Anterior cingulate cortex (tissue), 58 donors: ENCODE data around the gene SYF2.
"Not testable (repeated sequence)": the region's sequence is repeated elsewhere in the genome, so short reads cannot be mapped to it uniquely, and the experiment has no call there.

Experiments
- DNase-seq, 58 donors: peaks; one replicate each; lab custom pipeline; 2025; lab: John Stamatoyannopoulos, UW

The SYF2 gene

DNA sequence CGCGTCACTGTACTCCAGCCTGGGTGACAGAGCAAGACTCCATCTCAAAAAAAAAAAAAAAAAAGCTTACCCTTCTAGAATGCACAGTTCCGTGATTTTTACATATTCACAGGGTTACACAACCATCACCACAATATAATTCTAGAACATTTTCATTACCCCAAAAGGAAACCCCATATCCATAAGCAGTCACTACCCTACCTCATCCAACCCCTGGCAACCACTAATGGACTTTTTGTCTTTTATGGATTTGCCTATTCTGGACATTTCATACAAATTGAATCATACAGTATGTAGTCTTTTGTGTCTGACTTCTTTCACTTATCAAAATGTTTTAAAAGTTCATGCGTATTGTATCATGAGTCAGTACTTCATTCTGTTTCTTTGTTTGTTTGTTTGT lies 22.8 kb downstream of the SYF2 start:
- DNase-seq = no peak

DNA sequence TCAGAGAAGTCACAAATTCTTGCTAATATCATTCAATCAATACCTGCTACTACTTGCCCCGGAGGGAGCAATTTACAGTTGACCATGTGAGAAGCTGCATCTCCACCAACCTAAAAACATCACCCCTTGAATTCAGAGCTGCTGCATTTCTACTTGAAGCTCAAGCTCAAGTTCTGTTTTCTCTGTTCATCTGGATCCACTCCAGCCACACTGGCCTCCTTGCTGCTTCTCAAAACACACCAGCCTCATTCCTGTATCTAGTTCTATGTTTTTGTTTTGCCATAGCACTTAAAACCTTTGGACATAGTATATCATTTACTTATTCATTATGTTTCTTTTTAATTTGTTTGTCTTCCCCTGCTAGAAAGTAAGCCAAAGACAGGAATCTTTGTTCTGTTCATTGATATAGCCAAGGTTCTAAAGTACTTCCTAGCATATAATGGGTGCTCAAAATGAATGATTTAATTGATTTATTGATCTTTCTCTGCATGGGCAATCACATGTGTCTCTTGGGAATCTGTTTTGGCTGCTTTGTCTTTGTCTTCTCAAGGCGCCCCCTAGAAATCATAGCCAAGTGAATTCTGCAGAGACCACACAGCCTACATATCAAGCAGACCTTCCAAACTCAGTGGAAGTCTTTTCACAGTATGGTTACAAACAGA lies 23.6 kb downstream of the SYF2 start:
- no peak for DNase-seq

DNA sequence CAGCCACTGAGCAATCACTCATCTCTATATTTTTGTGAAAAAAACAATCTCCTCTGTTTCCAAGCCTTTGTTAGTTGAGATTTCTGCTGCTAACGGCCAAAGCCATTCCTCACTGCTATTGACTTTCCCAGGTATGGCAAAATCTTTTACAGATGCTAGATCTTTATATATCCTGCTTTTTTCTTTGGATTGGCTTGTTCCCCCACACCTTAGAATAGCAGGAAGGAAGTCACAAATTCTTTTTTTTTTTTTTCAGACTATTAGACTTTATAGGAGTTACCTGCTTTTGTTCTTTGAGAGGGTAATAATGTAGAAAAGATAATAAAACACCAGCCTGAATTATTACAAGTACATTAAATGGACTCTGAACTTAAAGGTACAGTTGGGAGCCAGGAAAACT lies 24.2 kb downstream of the SYF2 start:
- no peak for DNase-seq

DNA sequence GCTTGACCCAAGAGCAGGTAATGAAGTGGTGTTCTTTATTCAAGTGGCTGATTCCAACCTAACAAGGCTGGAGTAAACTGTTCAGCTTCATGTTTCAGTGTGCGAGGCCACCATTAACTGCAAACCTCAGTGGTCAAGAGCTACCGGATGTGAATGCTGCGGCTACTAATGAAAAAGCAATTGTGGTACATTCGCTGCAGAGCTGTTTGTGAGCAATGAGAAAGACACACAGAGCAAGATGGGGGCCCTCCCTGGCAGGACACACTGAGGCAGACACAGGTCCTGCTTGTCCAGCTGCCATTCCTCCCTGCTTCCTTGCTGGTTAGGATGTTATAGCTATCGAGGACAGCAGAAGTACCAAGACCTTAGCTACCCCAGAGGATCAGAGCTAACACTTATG lies 26.1 kb downstream of the SYF2 start:
- DNase-seq = no peak

DNA sequence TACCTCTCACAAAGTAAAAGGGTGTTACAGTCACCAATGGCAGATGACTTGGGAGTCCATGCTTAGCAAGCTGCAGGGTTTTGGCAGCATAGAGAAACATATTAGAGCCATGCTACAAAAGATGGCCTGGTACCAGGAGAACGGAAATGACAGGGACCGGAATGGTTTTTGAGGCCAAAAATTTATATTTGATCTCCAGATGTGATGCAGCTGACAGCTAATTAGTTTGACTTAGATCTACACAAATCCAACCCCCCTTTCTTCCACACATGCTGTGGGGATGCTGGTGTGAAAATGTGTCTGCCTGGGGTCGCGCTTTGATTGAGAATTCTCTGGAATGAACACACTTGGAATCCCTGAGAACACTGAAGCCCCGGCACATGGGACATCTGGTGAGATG lies 26.5 kb downstream of the SYF2 start:
- DNase-seq = no peak

DNA sequence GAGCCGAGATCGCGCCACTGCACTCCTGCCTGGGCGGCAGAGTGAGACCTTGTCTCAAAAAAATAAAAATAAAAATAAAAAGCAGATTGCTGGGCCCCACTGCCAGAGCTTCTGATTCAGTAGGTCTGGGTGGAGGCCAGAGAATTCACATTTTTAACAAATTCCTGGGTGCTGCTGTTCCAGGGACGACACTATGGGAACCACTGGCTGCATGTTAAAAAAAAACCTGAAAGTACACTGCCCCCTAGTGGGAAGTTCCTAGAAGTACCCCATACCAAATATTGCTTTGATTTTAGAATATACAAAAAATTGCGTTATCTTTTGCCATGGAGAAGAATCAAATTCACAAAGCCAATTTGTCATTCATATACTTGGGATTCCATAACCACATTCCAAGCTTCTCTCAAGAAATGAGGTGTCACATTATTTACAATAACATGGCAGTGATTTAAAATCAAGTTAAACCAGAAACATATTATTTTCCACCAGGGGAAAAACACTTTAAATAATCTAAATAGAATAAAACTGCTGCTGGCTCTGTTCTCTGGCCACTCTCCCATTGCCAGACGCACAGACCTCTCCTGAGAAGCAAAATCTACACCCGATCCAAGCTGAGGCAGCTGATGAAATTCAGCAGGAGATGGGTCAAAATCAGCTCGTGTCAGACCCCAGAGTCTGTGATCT lies 27.4 kb downstream of the SYF2 start:
- DNase-seq = peak in 3 of 58 donors; percentile 3 to 17 (median 10)

DNA sequence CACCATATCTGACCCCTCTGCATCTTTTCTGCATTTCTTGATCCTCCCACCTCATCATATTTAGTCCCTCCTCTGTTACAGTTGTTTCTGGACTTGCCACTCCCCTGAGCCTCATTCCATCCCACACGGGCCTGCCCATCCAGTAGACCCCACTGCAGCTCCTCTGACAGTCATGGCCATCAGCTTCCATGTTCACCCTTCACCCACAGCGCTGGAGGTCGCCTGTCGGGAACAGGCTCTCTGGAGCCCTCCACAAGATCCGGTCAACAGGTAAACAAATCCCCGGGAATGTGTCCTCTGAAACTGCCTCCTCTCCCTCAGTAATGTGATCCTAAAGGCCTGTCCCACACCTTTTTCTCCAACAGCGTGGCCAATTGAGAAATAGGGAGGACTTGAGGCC lies 31.3 kb downstream of the SYF2 start:
- DNase-seq = no peak

DNA sequence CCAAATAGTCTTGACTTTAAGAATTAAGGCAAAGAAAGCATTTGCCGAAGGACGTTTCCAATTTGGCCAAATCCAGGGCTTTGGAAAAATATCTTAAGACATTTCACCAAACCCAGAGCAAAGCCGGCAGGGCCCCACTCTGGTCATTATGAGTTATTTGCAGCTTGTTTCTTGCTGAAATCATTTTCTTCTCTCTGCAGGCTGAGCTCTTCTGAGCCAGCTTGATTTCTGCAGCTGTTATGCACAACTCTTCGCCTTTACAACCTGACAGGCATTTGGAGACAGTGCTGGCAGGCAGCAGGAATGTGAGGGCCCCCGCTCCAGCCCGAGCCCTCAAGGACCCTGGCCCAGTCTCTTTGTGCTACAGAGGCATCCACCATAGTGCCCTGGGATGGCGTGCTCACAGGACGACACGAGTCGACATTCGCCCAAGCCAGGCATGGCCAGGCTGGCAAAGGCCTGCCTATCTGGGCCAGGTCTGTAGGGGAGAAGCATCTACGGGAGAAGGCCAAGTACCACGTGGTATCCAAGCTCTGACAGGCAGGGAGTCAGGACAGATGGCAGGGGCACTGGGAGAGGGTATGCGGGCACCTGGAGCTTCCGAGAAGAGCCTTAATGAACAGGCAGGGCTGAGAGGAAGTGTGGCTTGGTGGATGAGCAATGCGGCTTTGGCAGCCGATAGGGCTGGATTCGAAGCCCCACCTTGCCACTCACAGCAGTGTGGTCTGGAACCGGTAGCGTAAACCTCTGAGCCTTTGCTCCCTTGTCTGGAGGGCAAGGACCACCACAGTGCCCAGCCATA lies 32.3 kb downstream of the SYF2 start:
- no peak for DNase-seq

DNA sequence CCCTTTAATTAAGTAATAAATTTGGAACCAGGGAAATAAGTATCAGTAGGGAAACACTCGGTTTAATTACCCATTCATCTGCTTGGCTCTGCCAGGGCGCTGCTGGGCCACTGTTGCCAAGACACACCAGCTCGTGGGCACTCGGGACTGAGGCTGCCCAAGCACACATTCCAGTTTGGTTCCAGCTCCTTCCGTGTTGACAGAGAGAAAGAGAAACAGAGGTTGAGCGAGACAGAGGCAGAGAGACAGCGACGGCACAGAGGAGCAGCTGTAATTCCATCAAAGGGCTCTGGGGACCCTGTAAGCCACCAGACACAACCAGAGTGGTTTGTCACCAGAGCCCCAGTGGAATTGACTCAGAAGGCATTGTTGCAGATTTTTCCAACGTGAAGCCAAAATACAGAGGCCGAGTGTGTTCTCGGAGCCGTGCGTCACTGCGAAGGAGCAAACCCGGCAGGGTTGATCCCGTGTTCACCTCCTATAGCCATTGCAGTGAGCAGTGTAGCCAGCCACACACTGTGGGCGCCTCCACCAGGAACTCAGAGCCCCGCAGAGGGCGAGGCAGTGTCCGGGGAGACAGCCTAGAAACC lies 33.5 kb downstream of the SYF2 start:
- peak in 49 of 58 donors; percentile 12 to 77 (median 44) for DNase-seq

DNA sequence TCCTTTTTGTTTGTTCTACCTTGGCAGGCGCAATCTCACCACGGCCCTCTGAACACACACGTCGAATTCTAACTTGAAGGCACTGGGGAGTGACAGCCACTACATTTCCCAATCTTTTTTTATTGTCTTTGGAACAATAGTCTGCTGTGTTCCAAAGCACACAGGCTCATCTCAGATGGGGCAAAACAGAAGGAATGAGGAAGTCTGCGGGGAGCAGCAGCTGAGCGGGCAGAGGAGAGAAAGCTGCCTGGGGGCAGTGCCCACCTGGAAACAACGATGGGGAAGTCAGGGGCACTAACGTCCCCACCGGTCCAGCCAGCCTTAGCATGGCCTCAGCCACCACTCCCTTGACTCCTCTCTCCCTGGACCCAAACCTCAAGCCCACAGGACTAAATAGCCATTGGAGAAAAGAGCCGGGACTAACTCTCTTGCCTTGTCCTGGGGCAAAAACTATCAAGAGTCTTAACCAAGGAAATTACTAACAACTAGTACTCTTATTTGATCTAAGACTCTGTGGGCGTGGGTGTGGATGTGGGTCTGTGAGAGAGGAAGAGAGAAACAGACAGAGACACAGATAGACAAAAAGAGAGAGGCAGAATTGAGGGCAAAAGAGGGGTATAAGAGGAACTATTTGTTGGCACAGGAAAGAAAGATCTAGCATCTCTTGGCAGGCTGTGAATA lies 34.2 kb downstream of the SYF2 start:
- peak in 10 of 58 donors; percentile 2 to 50 (median 16) for DNase-seq

DNA sequence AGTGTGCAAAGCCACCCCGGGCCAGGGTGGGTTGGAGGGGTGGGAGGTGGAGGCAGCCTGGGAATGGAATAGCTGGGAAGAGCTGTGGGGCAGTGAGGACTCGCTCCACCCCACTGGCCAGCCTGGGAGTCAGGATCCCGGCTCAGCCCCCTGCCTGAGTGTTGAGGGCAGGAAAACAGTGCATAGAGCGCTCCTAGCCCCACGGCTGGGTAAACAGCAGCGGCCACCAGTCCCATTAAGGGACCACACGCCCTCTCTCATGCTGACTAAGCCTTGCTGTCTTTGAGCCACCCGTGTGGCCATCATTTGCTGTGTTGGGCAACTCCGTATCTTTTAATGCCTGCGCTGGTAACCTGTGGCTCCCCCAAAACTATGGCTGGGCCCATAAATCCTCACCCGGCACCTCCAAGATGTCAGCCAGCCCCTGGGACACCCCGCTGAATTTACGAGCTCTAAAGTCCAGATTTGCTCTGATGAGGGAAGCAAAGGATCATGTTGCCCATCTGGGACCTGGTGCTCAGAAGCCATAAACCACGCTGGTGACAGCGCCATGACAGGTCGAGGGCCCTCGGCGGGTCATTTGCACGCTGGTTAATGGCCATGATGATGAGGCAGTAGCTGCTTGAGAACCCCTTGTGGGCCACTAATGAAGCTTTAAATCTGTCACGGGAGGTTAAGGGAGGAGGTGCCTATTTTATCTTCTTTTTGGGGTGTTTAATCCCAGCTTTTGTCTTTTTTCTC lies 34.9 kb downstream of the SYF2 start:
- peak in 1 of 58 donors; percentile 10 for DNase-seq

DNA sequence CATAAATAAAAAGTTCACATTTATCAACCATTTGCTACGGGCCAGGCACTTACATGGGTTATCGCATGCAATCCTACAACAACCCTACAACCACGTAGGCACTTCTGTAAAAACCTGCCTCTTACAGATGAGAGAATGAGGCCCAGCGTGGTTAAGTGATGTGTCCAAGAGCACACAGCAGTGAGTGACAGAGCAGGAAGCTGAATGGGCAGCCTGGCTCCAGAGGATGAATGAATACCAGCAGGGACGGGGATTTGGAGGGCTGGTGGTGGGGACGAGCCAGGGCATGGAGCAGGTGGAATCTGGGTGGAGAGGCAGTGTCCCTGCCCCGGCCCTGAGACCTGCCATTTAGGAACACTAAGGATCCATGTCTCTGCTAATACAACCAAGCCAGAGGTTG lies 35.5 kb downstream of the SYF2 start:
- DNase-seq = no peak

DNA sequence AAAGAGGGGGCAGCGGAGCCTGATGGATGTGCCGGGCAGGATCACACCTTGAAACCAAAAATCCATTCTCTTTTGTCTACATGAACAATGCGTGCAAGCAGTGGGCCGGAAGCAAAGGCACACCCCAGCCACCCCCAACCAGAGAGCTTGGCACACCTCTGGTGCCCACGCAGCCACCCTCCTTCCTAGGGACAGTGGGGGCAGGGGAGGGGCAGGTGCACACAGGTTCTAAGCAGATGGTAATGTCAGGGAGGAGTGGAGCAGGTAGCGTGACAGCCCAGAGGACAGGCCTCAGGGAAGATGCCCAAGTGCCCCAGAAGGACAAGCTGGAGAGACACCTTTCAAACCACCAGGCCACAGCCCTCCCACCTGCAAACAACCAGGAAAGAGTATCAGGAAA lies 36.5 kb downstream of the SYF2 start:
- DNase-seq = no peak

DNA sequence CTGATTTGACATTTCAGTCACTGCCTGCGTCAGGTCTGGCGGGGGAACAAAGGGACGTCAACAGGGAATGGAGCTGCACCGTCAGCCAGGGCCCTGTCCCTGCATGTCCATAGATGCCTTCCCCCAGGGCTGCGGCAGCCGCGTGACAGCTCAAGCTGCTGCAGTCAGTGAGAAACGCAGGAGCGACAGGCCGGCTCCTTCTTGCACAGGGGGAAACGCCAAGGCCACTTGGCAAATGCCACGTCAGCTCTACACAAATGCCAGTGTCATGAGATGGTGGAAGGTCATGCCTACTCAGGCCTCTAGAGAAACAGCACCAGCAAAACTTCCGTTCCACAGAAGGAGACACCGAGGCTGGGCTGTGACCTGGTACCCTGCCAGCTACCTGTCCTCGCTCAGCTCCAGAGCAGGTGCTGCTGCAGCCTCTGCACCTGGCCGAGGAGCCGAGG lies 37.7 kb downstream of the SYF2 start:
- no peak for DNase-seq

DNA sequence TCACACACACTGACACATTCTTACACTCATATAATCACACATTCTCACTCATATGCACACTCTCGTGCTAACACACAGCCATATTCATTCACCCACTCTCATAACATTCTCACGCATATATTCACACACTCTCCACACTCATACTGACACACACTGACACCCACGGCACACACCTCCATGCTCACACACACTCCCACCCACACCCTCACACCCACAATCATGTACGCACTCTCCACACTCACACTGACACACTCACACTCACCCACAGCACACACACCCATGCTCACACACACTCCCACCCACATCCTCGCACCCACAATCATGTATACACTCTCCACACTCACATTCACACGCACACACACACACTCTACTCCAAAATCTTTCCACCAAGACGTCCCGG lies 38.2 kb downstream of the SYF2 start:
- DNase-seq = no peak

DNA sequence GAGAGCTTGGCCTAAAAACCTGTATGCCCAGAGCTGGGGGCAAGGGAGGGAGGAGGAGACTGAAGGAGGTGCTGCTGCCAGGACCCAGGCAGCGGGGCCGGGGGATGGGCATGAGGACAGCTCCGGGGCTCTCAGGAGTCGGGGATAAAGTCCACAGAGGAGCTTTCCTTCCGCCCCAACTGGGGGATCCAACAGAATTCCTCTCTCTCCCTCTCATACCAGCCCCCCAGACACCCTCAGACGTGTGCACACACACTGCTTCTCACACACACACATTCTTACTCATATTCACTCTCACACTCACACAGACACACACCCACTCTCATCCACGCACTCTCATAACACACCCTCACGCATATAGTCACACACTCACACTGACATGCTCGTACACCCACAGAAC lies 39.1 kb downstream of the SYF2 start:
- no peak for DNase-seq

DNA sequence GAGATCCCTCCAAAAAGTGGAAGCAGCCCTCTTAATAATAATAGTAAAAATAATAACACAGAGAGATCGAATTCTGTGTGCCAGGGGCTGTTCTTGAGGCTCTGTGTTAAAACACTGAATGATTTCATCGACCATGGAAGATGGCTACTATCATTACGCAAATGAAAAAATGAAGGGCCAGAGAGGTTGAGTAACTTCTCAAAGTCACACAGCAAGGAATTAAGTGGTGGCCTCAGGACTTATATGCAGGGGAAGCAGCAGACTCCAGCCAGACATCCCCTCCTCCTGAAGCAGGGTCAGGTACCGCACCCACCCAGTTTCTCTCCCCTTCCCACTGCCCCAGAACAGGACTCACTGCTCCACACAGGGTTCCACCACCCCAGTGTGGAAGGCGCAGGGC lies 40.1 kb downstream of the SYF2 start:
- DNase-seq = no peak

DNA sequence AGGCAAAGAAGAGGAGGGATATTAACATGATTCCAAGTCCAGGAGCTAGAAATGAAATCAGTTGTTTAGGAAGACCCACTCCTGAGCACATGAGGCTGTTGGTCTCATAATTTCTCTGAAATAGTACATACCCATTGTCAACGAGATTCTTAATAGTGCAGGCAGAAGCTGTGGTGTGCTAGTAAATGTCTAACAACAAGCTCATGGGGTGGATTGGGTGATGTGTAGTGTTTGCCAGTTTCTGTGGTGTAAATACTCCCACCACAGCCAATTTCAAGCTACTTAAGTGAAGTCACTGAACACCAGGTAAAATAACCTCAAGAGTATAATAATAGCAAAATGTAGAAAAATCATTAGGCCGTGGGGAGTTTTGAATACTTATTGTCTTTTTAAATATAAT lies 42.0 kb downstream of the SYF2 start:
- no peak for DNase-seq

DNA sequence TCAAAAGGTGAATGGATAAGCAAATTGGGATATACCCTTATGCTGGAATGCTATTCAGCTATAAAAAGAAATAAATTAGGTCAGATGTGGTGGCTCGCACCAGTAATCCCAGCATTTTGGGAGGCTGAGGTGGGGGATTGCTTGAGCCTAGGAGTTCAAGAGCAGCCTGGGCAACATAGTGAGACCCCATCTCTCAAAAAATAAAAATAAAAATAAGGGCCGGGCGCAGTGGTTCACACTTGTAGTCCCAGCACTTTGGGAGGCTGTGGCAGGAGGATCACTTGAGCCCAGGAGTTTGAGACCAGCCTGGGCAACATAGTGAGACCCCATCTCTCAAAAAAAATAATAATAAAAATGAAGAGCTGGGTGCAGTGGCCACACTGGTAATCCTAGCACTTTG lies 44.4 kb downstream of the SYF2 start:
- DNase-seq = not testable (repeated sequence)

DNA sequence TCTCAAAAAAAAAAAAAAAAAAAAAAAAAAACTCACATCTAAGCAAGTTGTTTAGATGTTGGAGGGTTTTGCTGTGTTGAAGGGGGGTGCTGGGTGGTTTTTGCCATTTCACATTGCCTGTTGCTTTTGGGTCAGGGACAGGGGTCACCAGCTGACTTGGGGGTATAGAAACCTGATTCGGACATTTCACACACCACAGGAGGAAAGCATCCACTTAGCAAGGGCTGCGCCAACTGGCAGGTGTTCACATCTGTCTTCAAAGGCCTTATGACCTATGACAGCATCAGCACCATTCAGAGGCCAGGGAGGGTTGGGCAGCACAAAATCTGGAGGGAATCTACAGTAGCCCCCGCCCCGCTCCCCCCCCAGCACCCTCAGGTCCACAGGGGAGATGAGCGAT lies 45.2 kb downstream of the SYF2 start:
- DNase-seq = no peak
